ENCODE results near the gene SLC35E2B.

DNA sequence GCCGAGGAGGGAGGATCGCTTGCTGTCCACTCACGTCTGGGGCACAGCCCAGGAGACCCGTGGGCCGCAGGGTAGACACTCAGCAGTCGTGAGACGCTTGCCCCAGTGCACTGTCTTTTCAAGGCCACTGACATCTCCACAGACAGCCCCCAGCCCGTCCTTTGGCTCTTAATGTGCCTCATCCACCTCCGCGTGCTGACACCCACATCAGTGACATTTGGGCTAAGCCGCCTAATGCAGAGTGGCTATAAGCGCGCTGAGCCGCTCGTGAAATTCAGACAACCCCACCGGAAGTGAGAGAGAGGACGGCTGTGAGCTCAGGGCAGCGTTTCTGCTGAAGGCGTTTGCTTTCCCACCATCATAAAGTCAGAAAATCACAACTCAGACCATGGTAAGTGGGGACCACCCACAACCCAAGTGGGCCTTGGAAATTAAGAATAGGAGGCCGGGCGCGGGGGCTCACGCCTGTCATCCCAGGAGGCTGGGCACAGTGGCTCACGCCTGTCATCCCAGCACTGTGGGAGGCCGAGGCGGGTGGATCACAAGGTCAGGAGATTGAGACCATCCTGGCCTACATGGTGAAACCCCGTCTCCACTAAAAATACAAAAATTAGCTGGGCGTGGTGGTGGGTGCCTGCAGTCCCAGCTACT, 8.4 kb downstream of the SLC35E2B start:
- TF ChIP-seq, protein P1, sequence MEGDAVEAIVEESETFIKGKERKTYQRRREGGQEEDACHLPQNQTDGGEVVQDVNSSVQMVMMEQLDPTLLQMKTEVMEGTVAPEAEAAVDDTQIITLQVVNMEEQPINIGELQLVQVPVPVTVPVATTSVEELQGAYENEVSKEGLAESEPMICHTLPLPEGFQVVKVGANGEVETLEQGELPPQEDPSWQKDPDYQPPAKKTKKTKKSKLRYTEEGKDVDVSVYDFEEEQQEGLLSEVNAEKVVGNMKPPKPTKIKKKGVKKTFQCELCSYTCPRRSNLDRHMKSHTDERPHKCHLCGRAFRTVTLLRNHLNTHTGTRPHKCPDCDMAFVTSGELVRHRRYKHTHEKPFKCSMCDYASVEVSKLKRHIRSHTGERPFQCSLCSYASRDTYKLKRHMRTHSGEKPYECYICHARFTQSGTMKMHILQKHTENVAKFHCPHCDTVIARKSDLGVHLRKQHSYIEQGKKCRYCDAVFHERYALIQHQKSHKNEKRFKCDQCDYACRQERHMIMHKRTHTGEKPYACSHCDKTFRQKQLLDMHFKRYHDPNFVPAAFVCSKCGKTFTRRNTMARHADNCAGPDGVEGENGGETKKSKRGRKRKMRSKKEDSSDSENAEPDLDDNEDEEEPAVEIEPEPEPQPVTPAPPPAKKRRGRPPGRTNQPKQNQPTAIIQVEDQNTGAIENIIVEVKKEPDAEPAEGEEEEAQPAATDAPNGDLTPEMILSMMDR (IDR thresholded peaks at IDR 0.05; ENCODE audit: low read length), result no peak
- no peak for TF ChIP-seq EZH2 (IDR thresholded peaks at IDR 0.05; ENCODE audit: borderline replicate concordance, low read length)
